ENCODE results near the gene RBM24.

RBM24 gene

DNA sequence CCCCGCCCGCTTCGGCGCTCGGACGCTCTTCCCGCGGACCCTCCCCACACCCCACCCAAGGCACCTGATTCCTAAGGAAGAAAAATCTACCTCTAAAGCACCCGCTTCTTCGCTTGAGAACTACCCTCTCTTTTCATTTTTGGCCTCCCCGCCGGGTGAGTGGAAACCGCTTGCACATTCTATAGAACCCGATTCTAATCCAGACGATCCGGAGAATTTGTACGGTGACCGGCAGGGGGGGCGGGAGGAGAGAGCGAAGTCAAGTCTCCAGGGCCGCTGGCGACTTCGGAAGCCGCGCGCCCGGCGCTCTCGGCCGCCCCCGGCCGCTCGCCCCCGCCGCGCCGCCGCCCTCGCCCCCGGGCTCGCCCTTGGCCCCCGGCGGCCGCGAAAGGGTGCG lies at the start of gene RBM24:
RBM24 (plus strand) TSS at position 262 of the 397 bp plus-strand sequence. CDS start 221 bp downstream, outside the sequence.
- Histone ChIP-seq H3K27ac (ENCODE audit: low read length) (no peak within 1 kb of the TSS), H3K4me3 (ENCODE audit: low read length) (peak within 1 kb of the TSS; percentile 49; the same call in 1 of the 2 replicates), H3K9me3 (ENCODE audit: control insufficient read depth, insufficient read depth, low read length) (no peaks in the 10 kb centered on the region), H3K27me3 (ENCODE audit: control insufficient read depth, insufficient read depth, low read length) (peaks cover 34% of the 10 kb centered on the region), H3K36me3 (ENCODE audit: control insufficient read depth, insufficient read depth, low read length) (no peaks in the 10 kb centered on the region), H3K4me1 (ENCODE audit: control insufficient read depth, insufficient read depth, low read length) (no peaks in the 10 kb centered on the region)
- no peak for DNase-seq (ENCODE audit: low read depth, low spot score)
- no CpG with 5 or more reads among the region's 46 CpGs for WGBS (ENCODE audit: insufficient coverage, insufficient read length)

DNA sequence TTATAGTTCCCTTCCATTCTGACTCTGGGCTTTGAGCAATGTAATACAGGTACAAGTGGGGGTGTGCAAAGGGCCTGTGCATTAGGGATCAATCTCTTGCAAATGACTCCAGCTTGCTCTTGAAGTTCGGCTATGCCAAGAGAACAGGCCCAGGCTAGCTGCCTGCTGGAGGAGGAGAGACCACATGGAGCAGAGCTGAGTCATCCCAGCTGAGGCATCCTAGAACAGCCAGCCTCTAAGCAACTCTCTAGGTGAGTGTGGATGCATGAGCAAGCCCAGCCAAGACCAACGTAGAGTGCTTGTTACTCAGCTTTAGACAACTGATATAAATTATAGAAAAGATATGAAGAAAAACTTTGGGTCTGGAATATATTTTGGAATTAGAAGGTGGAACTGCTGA lies 47.6 kb upstream of the RBM24 start:
- Histone ChIP-seq H3K27ac (ENCODE audit: low read length) (no peak overlapping the region), H3K4me1 (ENCODE audit: control insufficient read depth, insufficient read depth, low read length) (no peaks in the 10 kb centered on the region), H3K4me3 (ENCODE audit: low read length) (no peak overlapping the region), H3K27me3 (ENCODE audit: control insufficient read depth, insufficient read depth, low read length) (no peaks in the 10 kb centered on the region), H3K9me3 (ENCODE audit: control insufficient read depth, insufficient read depth, low read length) (no peaks in the 10 kb centered on the region), H3K36me3 (ENCODE audit: control insufficient read depth, insufficient read depth, low read length) (no peaks in the 10 kb centered on the region)
- no peak for DNase-seq (ENCODE audit: low read depth, low spot score)
- no CpG with 5 or more reads among the region's 2 CpGs for WGBS (ENCODE audit: insufficient coverage, insufficient read length)

DNA sequence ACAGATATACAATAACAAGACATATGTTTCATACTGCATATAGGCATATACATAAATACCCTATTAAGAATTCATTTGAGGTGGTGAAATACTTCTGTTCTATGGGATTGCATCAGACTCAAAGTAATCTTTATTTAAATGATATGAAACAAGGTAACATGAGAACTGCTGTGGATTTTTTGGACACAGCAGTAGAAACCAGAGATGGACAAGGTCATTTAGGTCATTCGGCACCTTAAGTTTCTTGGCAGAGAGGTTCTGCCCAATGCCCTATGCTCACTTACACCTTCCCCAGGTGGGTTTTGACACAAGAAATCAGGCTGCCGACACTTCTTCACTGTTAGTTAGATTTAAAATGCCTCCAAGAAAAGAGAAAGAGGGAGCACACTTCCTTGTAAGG lies 43.9 kb upstream of the RBM24 start:
- Histone ChIP-seq H3K4me3 (ENCODE audit: low read length) (no peak overlapping the region), H3K27ac (ENCODE audit: low read length) (no peak overlapping the region), H3K36me3 (ENCODE audit: control insufficient read depth, insufficient read depth, low read length) (no peaks in the 10 kb centered on the region), H3K9me3 (ENCODE audit: control insufficient read depth, insufficient read depth, low read length) (no peaks in the 10 kb centered on the region), H3K27me3 (ENCODE audit: control insufficient read depth, insufficient read depth, low read length) (no peaks in the 10 kb centered on the region), H3K4me1 (ENCODE audit: control insufficient read depth, insufficient read depth, low read length) (peaks cover 1% of the 10 kb centered on the region; the same call in 1 of the 2 replicates)
- DNase-seq (ENCODE audit: low read depth, low spot score): no peak
- no CpG with 5 or more reads among the region's 2 CpGs for WGBS (ENCODE audit: insufficient coverage, insufficient read length)

DNA sequence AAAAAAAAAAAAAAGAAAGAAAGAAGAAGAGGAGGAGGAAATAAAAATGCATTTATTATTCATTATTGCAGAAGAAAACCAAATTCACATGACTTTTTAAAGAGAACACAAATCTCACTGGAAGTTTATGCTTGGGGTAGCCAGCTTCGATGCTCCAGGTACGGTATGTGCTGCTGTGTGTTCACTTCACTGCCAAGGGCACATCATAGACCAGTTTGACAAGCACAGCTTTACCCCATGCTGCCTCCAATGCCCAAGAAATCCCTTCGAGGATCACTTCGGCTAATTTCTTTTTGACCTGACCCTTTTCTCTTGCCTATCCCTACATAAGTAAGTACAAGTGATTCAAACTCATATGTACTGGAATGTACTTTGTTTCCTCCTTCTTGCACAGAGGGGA lies 41.9 kb upstream of the RBM24 start:
- Histone ChIP-seq H3K27ac (ENCODE audit: low read length) (no peak overlapping the region), H3K9me3 (ENCODE audit: control insufficient read depth, insufficient read depth, low read length) (no peaks in the 10 kb centered on the region), H3K36me3 (ENCODE audit: control insufficient read depth, insufficient read depth, low read length) (no peaks in the 10 kb centered on the region), H3K27me3 (ENCODE audit: control insufficient read depth, insufficient read depth, low read length) (no peaks in the 10 kb centered on the region), H3K4me3 (ENCODE audit: low read length) (no peak overlapping the region), H3K4me1 (ENCODE audit: control insufficient read depth, insufficient read depth, low read length) (peaks cover 1% of the 10 kb centered on the region; the same call in 1 of the 2 replicates)
- WGBS (ENCODE audit: insufficient coverage, insufficient read length): no CpG with 5 or more reads among the region's 4 CpGs
- DNase-seq (ENCODE audit: low read depth, low spot score): no peak

DNA sequence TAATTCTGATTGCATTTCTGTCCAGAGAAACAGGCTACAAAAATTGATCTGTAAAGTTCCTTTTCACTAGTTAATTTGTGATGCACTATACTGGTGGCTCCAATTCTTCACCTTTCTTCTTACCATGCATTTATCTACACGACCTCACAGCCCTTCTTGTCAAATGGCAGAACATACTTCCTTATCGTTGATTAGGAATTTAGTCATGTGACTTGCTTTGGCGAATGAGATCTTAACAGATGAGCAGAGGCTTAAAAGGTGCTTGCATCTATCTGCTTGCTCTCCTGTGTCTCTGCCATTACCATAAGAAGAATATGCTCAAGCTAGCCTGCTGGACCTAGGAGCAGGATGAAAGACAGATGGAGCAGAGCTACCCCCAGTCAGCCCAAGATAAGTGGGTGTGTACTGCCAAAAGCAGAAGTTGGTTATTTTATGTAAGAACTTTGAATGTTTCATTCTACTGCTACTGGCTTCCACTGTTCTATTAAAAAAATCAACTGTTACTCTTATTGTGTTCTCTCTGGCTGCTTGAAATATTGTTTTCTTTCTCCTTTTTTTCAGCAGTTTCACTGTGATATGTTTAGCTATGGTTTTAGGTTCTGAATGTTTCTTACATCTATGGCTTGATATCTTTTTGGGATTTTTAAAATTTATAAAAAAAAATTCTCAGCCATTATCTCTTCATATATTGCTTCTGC lies 40.2 kb upstream of the RBM24 start:
- WGBS (ENCODE audit: insufficient coverage, insufficient read length): no CpG with 5 or more reads among the region's 3 CpGs
- Histone ChIP-seq H3K36me3 (ENCODE audit: control insufficient read depth, insufficient read depth, low read length) (no peaks in the 10 kb centered on the region), H3K27me3 (ENCODE audit: control insufficient read depth, insufficient read depth, low read length) (no peaks in the 10 kb centered on the region), H3K9me3 (ENCODE audit: control insufficient read depth, insufficient read depth, low read length) (no peaks in the 10 kb centered on the region), H3K4me1 (ENCODE audit: control insufficient read depth, insufficient read depth, low read length) (peaks cover 1% of the 10 kb centered on the region; the same call in 1 of the 2 replicates), H3K27ac (ENCODE audit: low read length) (no peak overlapping the region), H3K4me3 (ENCODE audit: low read length) (no peak overlapping the region)
- DNase-seq (ENCODE audit: low read depth, low spot score): no peak

DNA sequence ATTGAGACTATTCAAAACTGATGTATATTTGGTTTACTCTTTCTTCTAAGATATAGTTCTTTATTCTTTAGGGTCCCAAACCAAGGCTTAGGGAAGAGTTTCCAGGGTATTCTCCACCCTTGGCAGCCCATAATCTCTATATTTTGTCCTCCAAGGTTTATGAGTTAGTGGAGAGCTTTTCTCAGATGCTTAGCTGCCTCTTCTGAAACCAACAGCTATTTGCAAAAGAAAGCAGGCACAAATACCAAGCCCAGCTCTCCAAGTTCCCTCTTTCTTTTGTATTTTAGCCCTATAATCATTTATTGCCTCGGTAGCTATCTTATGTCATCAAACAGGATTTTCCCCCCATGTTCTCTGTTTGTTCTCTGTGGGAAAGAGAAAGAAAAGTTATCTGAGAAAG lies 39.1 kb upstream of the RBM24 start:
- no peak for DNase-seq (ENCODE audit: low read depth, low spot score)
- H3K9me3 ChIP-seq (ENCODE audit: control insufficient read depth, insufficient read depth, low read length): no peaks in the 10 kb centered on the region
- H3K4me3 ChIP-seq (ENCODE audit: low read length): no peak overlapping the region
- H3K4me1 ChIP-seq (ENCODE audit: control insufficient read depth, insufficient read depth, low read length): peaks cover 1% of the 10 kb centered on the region; the same call in 1 of the 2 replicates
- H3K27me3 ChIP-seq (ENCODE audit: control insufficient read depth, insufficient read depth, low read length): no peaks in the 10 kb centered on the region
- H3K27ac ChIP-seq (ENCODE audit: low read length): no peak overlapping the region
- no peaks in the 10 kb centered on the region for H3K36me3 ChIP-seq (ENCODE audit: control insufficient read depth, insufficient read depth, low read length)
- WGBS (ENCODE audit: insufficient coverage, insufficient read length): no CpG with 5 or more reads among the region's 1 CpG

DNA sequence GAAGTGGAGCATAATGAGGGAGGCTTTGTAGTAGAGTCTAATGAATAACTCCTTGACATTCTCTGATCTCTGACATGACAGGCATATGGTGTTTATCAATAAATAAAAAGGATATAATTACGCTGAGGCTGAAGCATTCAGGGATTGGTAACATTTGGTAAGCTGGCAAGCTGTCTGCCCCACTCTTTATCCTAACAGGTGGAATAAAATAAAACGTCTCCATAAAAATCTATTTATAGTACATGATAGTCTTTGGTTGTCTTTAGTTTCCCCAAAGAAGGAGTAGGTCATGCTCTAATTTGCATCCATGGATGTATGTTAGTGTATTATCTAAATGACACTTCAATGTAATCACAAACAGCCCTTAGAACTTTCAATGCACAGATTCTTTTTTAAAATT lies 30.9 kb upstream of the RBM24 start:
- no peaks in the 10 kb centered on the region for H3K9me3 ChIP-seq (ENCODE audit: control insufficient read depth, insufficient read depth, low read length)
- WGBS (ENCODE audit: insufficient coverage, insufficient read length): no CpG with 5 or more reads among the region's 2 CpGs
- no peaks in the 10 kb centered on the region for H3K27me3 ChIP-seq (ENCODE audit: control insufficient read depth, insufficient read depth, low read length)
- no peaks in the 10 kb centered on the region for H3K36me3 ChIP-seq (ENCODE audit: control insufficient read depth, insufficient read depth, low read length)
- DNase-seq (ENCODE audit: low read depth, low spot score): no peak
- H3K27ac ChIP-seq (ENCODE audit: low read length): no peak overlapping the region
- no peaks in the 10 kb centered on the region for H3K4me1 ChIP-seq (ENCODE audit: control insufficient read depth, insufficient read depth, low read length)
- no peak overlapping the region for H3K4me3 ChIP-seq (ENCODE audit: low read length)

DNA sequence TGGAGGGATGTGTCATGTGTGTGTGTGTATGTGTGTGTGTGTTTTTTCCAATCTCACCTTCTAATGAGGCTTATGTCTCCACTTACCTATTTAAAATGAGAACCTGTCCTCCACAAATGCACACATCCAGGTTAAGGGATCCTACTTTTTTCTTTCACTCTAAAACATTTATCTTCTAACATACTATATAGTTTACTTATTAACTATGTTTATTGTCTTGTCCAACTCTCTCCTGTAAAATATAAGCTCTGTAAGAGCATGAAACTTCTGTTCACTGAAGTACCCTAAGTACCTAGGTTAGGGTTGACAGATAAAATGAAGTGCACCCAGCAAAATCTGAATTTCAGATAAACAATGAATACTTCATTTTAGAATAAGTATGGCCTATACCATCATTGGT lies 29.2 kb upstream of the RBM24 start:
- no peak for DNase-seq (ENCODE audit: low read depth, low spot score)
- H3K4me3 ChIP-seq (ENCODE audit: low read length): no peak overlapping the region
- H3K9me3 ChIP-seq (ENCODE audit: control insufficient read depth, insufficient read depth, low read length): no peaks in the 10 kb centered on the region
- no peak overlapping the region for H3K27ac ChIP-seq (ENCODE audit: low read length)
- H3K27me3 ChIP-seq (ENCODE audit: control insufficient read depth, insufficient read depth, low read length): no peaks in the 10 kb centered on the region
- no peaks in the 10 kb centered on the region for H3K4me1 ChIP-seq (ENCODE audit: control insufficient read depth, insufficient read depth, low read length)
- H3K36me3 ChIP-seq (ENCODE audit: control insufficient read depth, insufficient read depth, low read length): no peaks in the 10 kb centered on the region

DNA sequence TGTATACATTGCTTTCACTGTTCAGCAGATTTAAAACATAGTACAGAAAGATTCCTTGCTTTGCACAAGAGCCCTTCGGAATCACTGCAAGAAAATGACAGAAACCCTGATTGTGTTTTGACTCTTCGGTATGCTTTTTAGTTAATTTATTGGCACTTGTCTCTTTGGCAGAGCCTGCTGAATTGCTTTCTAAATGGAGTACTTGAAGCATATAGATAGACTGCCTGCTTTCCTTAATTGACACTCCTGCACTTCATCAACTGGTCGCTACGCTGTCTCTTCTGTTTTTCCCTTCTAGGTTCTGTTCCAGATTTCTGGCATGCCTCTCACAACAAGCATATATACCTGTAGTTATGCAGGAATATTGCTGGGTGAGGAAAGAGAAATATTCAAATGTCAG lies 22.4 kb upstream of the RBM24 start:
- Histone ChIP-seq H3K27me3 (ENCODE audit: control insufficient read depth, insufficient read depth, low read length) (no peaks in the 10 kb centered on the region), H3K4me1 (ENCODE audit: control insufficient read depth, insufficient read depth, low read length) (no peaks in the 10 kb centered on the region), H3K36me3 (ENCODE audit: control insufficient read depth, insufficient read depth, low read length) (no peaks in the 10 kb centered on the region), H3K9me3 (ENCODE audit: control insufficient read depth, insufficient read depth, low read length) (no peaks in the 10 kb centered on the region), H3K4me3 (ENCODE audit: low read length) (no peak overlapping the region), H3K27ac (ENCODE audit: low read length) (no peak overlapping the region)
- no CpG with 5 or more reads among the region's 4 CpGs for WGBS (ENCODE audit: insufficient coverage, insufficient read length)
- DNase-seq (ENCODE audit: low read depth, low spot score): no peak

DNA sequence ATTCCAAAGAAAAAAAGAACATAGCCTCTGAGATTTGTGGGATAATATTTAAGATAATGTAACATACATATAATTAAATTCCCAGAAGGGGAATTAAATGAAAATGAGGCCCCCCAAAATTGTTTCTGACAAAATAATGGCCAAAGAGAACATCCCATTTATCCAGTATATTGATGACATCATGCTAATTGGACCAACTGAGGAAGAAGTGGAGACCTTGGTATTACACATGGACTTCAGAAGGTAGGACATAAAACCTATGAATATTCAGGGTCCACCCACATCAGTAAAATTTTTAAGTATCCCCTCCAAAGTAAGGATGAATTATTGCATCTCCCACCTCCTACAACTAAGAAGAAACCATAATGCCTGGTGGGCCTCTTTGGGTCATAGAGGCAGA lies 15.6 kb upstream of the RBM24 start:
- Histone ChIP-seq H3K4me3 (ENCODE audit: low read length) (no peak overlapping the region), H3K27me3 (ENCODE audit: control insufficient read depth, insufficient read depth, low read length) (no peaks in the 10 kb centered on the region), H3K9me3 (ENCODE audit: control insufficient read depth, insufficient read depth, low read length) (no peaks in the 10 kb centered on the region), H3K36me3 (ENCODE audit: control insufficient read depth, insufficient read depth, low read length) (no peaks in the 10 kb centered on the region), H3K4me1 (ENCODE audit: control insufficient read depth, insufficient read depth, low read length) (no peaks in the 10 kb centered on the region), H3K27ac (ENCODE audit: low read length) (no peak overlapping the region)
- no peak for DNase-seq (ENCODE audit: low read depth, low spot score)

DNA sequence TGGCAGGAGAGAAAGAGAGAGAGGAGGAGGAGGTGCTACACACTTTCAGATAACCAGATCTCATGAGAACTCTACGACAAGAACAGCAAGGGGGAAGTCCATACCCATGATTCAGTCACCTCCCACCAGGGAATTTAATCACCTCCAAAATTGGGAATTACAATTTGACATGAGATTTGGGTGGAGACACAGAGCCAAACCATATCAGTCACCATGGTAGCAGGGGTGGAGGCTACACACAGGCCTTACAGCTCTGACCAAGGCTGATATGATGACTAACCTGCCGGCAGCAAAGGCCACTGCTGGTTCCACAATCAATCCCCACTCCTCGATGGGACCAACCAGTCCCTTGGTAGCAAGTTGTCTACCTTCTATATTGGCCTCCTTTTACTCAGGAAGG lies 13.6 kb upstream of the RBM24 start:
- Histone ChIP-seq H3K36me3 (ENCODE audit: control insufficient read depth, insufficient read depth, low read length) (no peaks in the 10 kb centered on the region), H3K27me3 (ENCODE audit: control insufficient read depth, insufficient read depth, low read length) (no peaks in the 10 kb centered on the region), H3K9me3 (ENCODE audit: control insufficient read depth, insufficient read depth, low read length) (no peaks in the 10 kb centered on the region), H3K4me1 (ENCODE audit: control insufficient read depth, insufficient read depth, low read length) (no peaks in the 10 kb centered on the region), H3K27ac (ENCODE audit: low read length) (no peak overlapping the region), H3K4me3 (ENCODE audit: low read length) (no peak overlapping the region)
- no peak for DNase-seq (ENCODE audit: low read depth, low spot score)
- no CpG with 5 or more reads among the region's 3 CpGs for WGBS (ENCODE audit: insufficient coverage, insufficient read length)

Measured in iPS DF 6.9 (cell line).